NCI-H2227 treated with DMSO at 0.1 percent for 48 hours (cell line): Measurements from ENCODE around the gene CHORDC1.
A peak's percentile ranks its signal among the peaks of the same experiment; 100 is the strongest.

Source experiments
- DNase-seq: peaks from one replicate; lab custom pipeline; 2025; lab: John Stamatoyannopoulos, UW

The CHORDC1 gene

GRCh38 chr11:90222459-90223247 lies at the start of gene CHORDC1:
Gene CHORDC1 (minus strand): TSS chr11:90223049. CDS start chr11:90222954, 95 bp downstream.
- peak; percentile 67 for DNase-seq

- DNase-seq = no peak
Observed at GRCh38 chr11:90257158-90257525, 34.3 kb upstream of the CHORDC1 start.

- DNase-seq = no peak
Observed at GRCh38 chr11:90256404-90257157, 33.7 kb upstream of the CHORDC1 start.

GRCh38 chr11:90254065-90254464 lies 31.2 kb upstream of the CHORDC1 start:
- no peak for DNase-seq

GRCh38 chr11:90252053-90252452 lies 29.2 kb upstream of the CHORDC1 start:
- DNase-seq = no peak

GRCh38 chr11:90251599-90251998 lies 28.8 kb upstream of the CHORDC1 start:
- DNase-seq = no peak

GRCh38 chr11:90250970-90251369 lies 28.1 kb upstream of the CHORDC1 start:
- DNase-seq = no peak

GRCh38 chr11:90246468-90246867 lies 23.6 kb upstream of the CHORDC1 start:
- no peak for DNase-seq

- no peak for DNase-seq
Observed at GRCh38 chr11:90243534-90243933, 20.7 kb upstream of the CHORDC1 start.

GRCh38 chr11:90242894-90243416 lies 20.1 kb upstream of the CHORDC1 start:
- DNase-seq = no peak

GRCh38 chr11:90241414-90241813 lies 18.6 kb upstream of the CHORDC1 start:
- no peak for DNase-seq

GRCh38 chr11:90239967-90240636 lies 17.3 kb upstream of the CHORDC1 start:
- DNase-seq = peak; percentile 29

GRCh38 chr11:90237004-90237403 lies 14.2 kb upstream of the CHORDC1 start:
- no peak for DNase-seq

GRCh38 chr11:90235526-90235925 lies 12.7 kb upstream of the CHORDC1 start:
- no peak for DNase-seq

GRCh38 chr11:90234977-90235376 lies 12.1 kb upstream of the CHORDC1 start:
- no peak for DNase-seq

- DNase-seq = no peak
Observed at GRCh38 chr11:90229791-90230190, 6.9 kb upstream of the CHORDC1 start.

- DNase-seq = no peak
Observed at GRCh38 chr11:90228056-90228455, 5.2 kb upstream of the CHORDC1 start.

GRCh38 chr11:90223248-90223585 lies 368 bp upstream of the CHORDC1 start:
- DNase-seq = no peak

- no peak for DNase-seq
Observed at GRCh38 chr11:90221803-90222458, 918 bp downstream of the CHORDC1 start.

GRCh38 chr11:90220391-90220790 lies 2.5 kb downstream of the CHORDC1 start:
- no peak for DNase-seq

- DNase-seq = no peak
Observed at GRCh38 chr11:90219438-90219837, 3.4 kb downstream of the CHORDC1 start.

- no peak for DNase-seq
Observed at GRCh38 chr11:90218606-90219005, 4.2 kb downstream of the CHORDC1 start.
